Activated T-helper 17 cell treated with anti-CD3 and anti-CD28 coated beads, Interleukin-2, amount 50 U/mL, for 72 hours (primary cell): ENCODE data around the gene ABCB9. TPM values are rescaled to one million over a fixed set of nuclear protein-coding genes. Genes with fewer than 3 reads are reported as not detected.
"Not testable (repeated sequence)": the region's sequence is repeated elsewhere in the genome, so short reads cannot be mapped to it uniquely, and the experiment has no call there.

ENCODE experiments used
- ATAC-seq: fragments of 150-1000 bp; cut with Tn5 transposase; replicated peaks from 2 replicates; pipeline ENCODE4 v1.10.0; 2021; ENCODE audit warnings: mild to moderate bottlenecking, moderate library complexity
- H3K27ac Mint-ChIP-seq: one replicate; pipeline ENCODE4 v1.8.0; 2022; ENCODE audit warnings: mixed read lengths
- H3K27me3 Mint-ChIP-seq: one replicate; pipeline ENCODE4 v1.8.0; 2022; ENCODE audit warnings: mixed read lengths
- H3K36me3 Mint-ChIP-seq: one replicate; pipeline ENCODE4 v1.8.0; 2022; ENCODE audit warnings: low read depth, mild to moderate bottlenecking, mixed read lengths
- H3K4me1 Mint-ChIP-seq: one replicate; pipeline ENCODE4 v1.8.0; 2022; ENCODE audit warnings: mixed read lengths
- H3K4me3 Mint-ChIP-seq: one replicate; pipeline ENCODE4 v1.8.0; 2022; ENCODE audit warnings: mild to moderate bottlenecking, mixed read lengths
- H3K9me3 Mint-ChIP-seq: one replicate; pipeline ENCODE4 v1.8.0; 2022; ENCODE audit warnings: mixed read lengths
- total RNA-seq, 2 donors: library from RNA; stranded (reverse); gene quantifications; one replicate each; pipeline ENCODE4 v1.2.3, GENCODE V29; 2022

The ABCB9 gene
- total RNA-seq, 2 donors from 2014 or later, result 7.7 to 12.0 TPM

DNA sequence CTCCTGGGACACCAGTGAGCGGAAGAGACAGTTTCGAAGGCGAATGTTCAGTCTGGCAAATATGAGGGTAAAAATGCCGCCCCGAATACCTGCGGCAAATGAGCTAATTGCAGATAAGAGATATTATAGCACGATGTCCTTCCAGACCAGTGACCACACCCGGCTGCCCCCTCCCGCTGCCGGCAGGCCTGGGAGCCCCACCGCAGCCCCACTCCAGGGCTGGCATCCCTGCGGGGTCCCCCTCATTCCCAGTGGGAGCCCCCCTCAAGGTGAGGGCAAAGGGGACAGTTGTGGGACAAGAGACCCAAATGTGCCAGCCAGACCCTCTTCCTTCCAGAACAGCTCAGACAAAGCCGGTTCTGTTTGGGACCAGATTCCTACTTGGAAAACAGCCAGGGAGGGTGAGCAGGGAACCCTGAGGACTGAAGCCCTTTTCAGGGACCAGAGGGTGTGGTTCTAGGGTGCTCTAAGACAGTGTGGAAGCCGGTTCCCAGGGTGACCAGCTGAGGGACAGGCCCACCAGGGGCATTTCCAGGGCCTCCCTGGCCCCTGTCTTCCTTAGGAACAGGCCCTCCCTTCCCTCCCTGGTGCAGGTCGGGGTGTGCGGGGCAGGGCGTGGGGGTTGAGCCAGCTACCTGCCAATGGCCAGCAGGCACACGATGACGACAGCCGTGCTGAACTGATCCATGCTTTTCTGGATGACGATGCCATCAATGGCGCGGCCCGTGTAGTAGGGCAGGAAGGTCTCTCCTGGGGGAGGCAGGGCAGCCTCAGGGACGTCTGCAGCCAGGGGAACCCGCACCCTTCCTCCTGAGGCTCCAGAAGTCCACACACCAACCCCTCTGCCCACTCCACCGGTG, 16.2 kb downstream of the ABCB9 start:
- Mint-ChIP-seq H3K4me3 (no peak overlapping the region), H3K9me3 (no peaks in the 10 kb centered on the region), H3K27me3 (no peaks in the 10 kb centered on the region), H3K4me1 (peaks cover 7% of the 10 kb centered on the region), H3K27ac (no peak overlapping the region), H3K36me3 (no peaks in the 10 kb centered on the region)
- ATAC-seq, result no peak

- Mint-ChIP-seq H3K4me1 (peaks cover 7% of the 10 kb centered on the region), H3K27ac (no peak overlapping the region), H3K9me3 (no peaks in the 10 kb centered on the region), H3K36me3 (no peaks in the 10 kb centered on the region), H3K27me3 (no peaks in the 10 kb centered on the region), H3K4me3 (no peak overlapping the region)
- no peak for ATAC-seq
Observed at GRCh38 chr12:122949405-122949804, 16.9 kb downstream of the ABCB9 start.

DNA sequence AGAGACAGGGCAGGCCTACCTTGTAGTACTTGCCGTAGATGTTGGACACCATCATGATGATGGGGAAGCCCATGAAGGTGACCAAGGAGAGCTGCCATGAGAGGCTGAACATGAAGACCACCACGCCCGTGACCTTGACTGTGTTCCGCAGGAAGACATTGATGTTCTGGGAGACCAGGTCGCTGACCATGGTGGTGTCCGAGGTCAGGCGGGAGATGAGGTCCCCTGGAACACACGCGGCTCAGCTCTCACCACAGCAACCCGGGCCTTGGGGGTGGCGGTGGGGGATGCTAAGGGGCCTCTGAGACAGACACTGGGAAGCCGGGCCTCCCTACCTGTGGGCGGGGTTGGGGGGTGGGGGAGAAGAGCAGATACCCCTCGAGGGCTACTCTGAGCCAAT, 17.7 kb downstream of the ABCB9 start:
- Mint-ChIP-seq H3K27ac (no peak overlapping the region), H3K36me3 (no peaks in the 10 kb centered on the region), H3K27me3 (no peaks in the 10 kb centered on the region), H3K4me3 (no peak overlapping the region), H3K9me3 (no peaks in the 10 kb centered on the region), H3K4me1 (peaks cover 7% of the 10 kb centered on the region)
- no peak for ATAC-seq

- no peaks in the 10 kb centered on the region for H3K27me3 Mint-ChIP-seq
- no peaks in the 10 kb centered on the region for H3K36me3 Mint-ChIP-seq
- H3K4me3 Mint-ChIP-seq, result peak overlapping the region; percentile 65
- H3K9me3 Mint-ChIP-seq, result no peaks in the 10 kb centered on the region
- no peak for ATAC-seq
- H3K4me1 Mint-ChIP-seq, result peaks cover 7% of the 10 kb centered on the region
- H3K27ac Mint-ChIP-seq, result peak overlapping the region; percentile 85
Observed at GRCh38 chr12:122947352-122947792, 18.9 kb downstream of the ABCB9 start.

DNA sequence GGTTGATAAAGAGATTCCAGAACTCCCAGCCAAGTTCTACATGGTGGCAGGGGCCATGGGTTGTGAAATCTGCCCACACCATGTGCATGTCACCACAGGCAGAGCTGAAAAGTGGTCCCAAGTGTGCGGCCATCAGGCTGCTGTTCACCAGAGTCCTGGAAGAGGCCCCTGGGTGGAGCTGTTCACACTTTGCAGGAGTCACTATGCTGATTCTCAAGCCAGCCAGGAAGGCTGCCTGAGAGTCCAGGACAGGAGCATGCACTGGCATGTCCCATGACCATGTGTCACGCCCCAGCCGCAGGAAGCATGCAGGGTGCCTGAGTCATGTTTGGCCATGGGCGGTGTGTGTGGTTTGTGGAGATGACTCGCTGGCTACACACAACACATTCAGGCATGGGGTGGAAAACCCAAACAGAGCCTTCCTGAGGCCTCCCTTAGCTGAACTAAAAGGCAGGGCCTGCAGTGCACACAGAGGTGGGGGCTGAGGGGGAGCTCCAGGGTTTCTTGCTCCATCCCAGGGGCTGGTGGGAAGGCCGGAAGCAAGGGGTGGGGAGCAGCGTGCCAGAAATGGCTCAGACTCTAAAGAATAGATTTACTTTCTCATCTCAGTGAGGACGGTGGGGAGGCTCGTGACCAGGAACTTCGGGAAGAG, 19.4 kb downstream of the ABCB9 start:
- H3K27me3 Mint-ChIP-seq, result no peaks in the 10 kb centered on the region
- peaks cover 7% of the 10 kb centered on the region for H3K4me1 Mint-ChIP-seq
- H3K9me3 Mint-ChIP-seq, result no peaks in the 10 kb centered on the region
- peak; percentile 99 for ATAC-seq
- H3K27ac Mint-ChIP-seq, result peak overlapping the region; percentile 85
- no peaks in the 10 kb centered on the region for H3K36me3 Mint-ChIP-seq
- H3K4me3 Mint-ChIP-seq, result peak overlapping the region; percentile 65

- no peak for ATAC-seq
- Mint-ChIP-seq H3K4me3 (no peak overlapping the region), H3K36me3 (no peaks in the 10 kb centered on the region), H3K4me1 (peaks cover 7% of the 10 kb centered on the region), H3K27ac (peak overlapping the region; percentile 12), H3K9me3 (no peaks in the 10 kb centered on the region), H3K27me3 (no peaks in the 10 kb centered on the region)
Observed at GRCh38 chr12:122944605-122945592, 21.4 kb downstream of the ABCB9 start.

GRCh38 chr12:122943196-122943595, 23.1 kb downstream of the ABCB9 start:
- H3K27ac Mint-ChIP-seq, result peak overlapping the region; percentile 5
- H3K27me3 Mint-ChIP-seq, result no peaks in the 10 kb centered on the region
- H3K36me3 Mint-ChIP-seq, result no peaks in the 10 kb centered on the region
- ATAC-seq, result no peak
- H3K4me3 Mint-ChIP-seq, result no peak overlapping the region
- peaks cover 7% of the 10 kb centered on the region for H3K4me1 Mint-ChIP-seq
- no peaks in the 10 kb centered on the region for H3K9me3 Mint-ChIP-seq

DNA sequence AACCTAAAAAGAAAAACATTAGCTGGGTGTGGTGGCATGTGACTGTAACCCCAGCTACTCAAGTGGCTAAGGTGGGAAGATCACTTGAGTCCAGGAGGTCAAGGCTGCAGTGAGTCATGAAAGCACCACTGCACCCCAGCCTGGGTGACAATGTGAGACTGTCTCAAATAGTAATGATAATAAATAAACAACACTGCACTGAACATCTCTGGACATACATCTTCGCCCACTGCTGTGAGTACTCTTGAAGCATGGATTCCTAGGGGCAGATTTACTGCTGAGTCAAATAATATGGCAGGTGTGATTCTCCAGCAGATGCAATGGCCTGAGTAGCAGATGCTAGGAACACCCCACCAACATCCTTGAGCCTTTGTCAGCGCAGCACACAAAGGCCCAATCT, 23.6 kb downstream of the ABCB9 start:
- no peaks in the 10 kb centered on the region for H3K36me3 Mint-ChIP-seq
- H3K4me1 Mint-ChIP-seq, result peaks cover 7% of the 10 kb centered on the region
- no peak for ATAC-seq
- no peak overlapping the region for H3K27ac Mint-ChIP-seq
- H3K27me3 Mint-ChIP-seq, result no peaks in the 10 kb centered on the region
- no peak overlapping the region for H3K4me3 Mint-ChIP-seq
- H3K9me3 Mint-ChIP-seq, result no peaks in the 10 kb centered on the region

GRCh38 chr12:122941351-122941750, 24.9 kb downstream of the ABCB9 start:
- not testable (repeated sequence) for H3K27me3 Mint-ChIP-seq, H3K27ac Mint-ChIP-seq, ATAC-seq, H3K9me3 Mint-ChIP-seq, H3K4me3 Mint-ChIP-seq, H3K4me1 Mint-ChIP-seq, H3K36me3 Mint-ChIP-seq

- Mint-ChIP-seq H3K9me3 (no peaks in the 10 kb centered on the region), H3K4me3 (no peak overlapping the region), H3K27me3 (no peaks in the 10 kb centered on the region), H3K36me3 (no peaks in the 10 kb centered on the region), H3K27ac (no peak overlapping the region), H3K4me1 (no peaks in the 10 kb centered on the region)
- ATAC-seq, result no peak
Observed at GRCh38 chr12:122939125-122939524, 27.1 kb downstream of the ABCB9 start.

DNA sequence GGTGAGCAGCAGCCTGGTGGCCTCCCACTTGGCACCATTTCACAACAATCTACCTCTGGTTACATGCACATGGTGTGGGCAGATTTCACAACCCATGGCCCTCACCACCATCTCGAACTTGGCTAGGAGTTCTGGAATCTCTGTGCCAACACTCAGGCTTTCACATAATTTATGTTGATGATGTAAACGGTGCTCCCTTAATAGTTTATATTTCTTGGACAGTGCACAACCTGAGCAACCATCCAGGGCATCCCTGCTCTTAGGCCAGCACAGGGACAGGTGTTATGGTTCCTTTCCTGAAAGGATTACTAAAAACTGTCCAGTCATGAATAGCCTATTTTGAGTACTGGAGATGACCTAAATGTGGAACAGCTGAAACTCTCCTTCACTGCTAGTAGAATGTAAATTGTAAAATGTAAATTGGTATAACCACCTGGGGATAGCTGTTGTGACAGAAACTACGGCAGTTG, 28.6 kb downstream of the ABCB9 start:
- no peak for ATAC-seq
- H3K27me3 Mint-ChIP-seq, result no peaks in the 10 kb centered on the region
- H3K36me3 Mint-ChIP-seq, result no peaks in the 10 kb centered on the region
- H3K9me3 Mint-ChIP-seq, result no peaks in the 10 kb centered on the region
- H3K4me1 Mint-ChIP-seq, result no peaks in the 10 kb centered on the region
- no peak overlapping the region for H3K27ac Mint-ChIP-seq
- no peak overlapping the region for H3K4me3 Mint-ChIP-seq

DNA sequence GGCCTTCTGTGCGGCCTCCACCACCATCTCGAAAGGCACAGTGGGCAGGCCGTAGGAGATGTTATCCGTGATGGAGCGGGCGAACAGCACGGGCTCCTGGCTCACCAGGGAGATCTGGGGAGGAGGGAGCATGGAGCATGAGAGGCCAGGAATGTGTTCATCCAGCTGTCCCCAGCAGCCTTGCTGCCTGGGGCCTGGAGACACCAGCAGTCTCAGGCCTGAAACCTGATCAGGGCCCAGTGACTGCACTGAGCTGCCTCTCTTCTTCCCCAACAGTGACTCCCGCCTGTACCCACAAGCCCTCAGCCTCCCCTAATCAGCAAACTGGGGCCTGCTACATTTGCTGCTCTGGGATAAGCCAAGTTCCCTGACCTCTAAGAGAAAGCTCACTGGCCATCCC, 30.9 kb downstream of the ABCB9 start:
- no peak for ATAC-seq
- H3K36me3 Mint-ChIP-seq, result no peaks in the 10 kb centered on the region
- no peaks in the 10 kb centered on the region for H3K9me3 Mint-ChIP-seq
- H3K4me1 Mint-ChIP-seq, result no peaks in the 10 kb centered on the region
- no peak overlapping the region for H3K27ac Mint-ChIP-seq
- H3K27me3 Mint-ChIP-seq, result no peaks in the 10 kb centered on the region
- no peak overlapping the region for H3K4me3 Mint-ChIP-seq

- Mint-ChIP-seq H3K36me3 (no peaks in the 10 kb centered on the region), H3K4me3 (no peak overlapping the region), H3K27ac (no peak overlapping the region), H3K4me1 (no peaks in the 10 kb centered on the region), H3K9me3 (no peaks in the 10 kb centered on the region), H3K27me3 (no peaks in the 10 kb centered on the region)
- no peak for ATAC-seq
Observed at GRCh38 chr12:122934722-122935121, 31.5 kb downstream of the ABCB9 start.

GRCh38 chr12:122932207-122932606, 34.1 kb downstream of the ABCB9 start:
- Mint-ChIP-seq H3K36me3 (no peaks in the 10 kb centered on the region), H3K4me1 (no peaks in the 10 kb centered on the region), H3K27me3 (no peaks in the 10 kb centered on the region), H3K9me3 (no peaks in the 10 kb centered on the region), H3K4me3 (no peak overlapping the region), H3K27ac (no peak overlapping the region)
- ATAC-seq, result no peak
